CD4-positive, alpha-beta T cell treated with Interleukin-10 for 1 hour (primary cell): ENCODE results near the gene ADGRD2.

Experiments used
- DNase-seq: peaks from one replicate; pipeline ENCODE4 v3.0.0-alpha.2; 2020

Gene ADGRD2

DNA sequence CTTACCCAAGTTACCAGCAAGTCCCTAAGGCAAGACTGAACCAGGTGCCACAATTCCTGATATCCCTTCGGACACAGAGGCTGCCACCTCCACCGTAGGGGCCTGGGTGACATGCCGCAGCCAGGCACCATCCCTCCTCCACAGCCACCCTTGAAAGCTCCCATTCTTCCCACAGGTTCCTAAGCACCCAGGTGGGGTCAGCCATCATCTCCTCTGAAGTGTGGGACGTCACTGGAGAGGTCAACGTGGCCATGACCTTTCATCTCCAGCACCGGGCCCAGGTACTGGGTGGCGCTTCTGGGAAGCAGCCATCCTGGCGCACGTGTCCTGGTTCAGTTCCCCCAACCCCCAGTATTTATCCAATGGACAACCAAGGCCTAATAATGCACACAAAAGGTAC is 8.2 kb downstream of the ADGRD2 start:
- no peak for DNase-seq

DNA sequence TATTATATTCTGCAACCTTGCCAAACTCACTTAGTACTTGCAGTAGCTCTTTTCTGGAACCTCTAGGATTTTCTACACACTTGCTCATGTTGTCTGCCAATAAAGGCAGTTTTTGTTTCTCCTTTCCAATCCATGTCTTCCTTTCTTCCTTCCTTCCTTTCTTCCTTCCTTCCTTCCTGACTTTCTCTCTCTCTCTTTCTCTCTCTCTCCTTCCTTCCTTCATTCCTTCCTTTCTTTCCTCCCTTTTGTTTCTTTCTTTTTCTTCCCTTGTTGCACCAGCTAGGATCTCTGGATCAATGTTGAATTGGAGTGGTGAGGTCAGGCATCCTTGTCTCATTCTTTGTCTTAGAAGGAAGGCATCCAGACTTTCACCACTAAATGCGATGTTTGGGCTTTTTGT is 12.5 kb downstream of the ADGRD2 start:
- DNase-seq = no peak

DNA sequence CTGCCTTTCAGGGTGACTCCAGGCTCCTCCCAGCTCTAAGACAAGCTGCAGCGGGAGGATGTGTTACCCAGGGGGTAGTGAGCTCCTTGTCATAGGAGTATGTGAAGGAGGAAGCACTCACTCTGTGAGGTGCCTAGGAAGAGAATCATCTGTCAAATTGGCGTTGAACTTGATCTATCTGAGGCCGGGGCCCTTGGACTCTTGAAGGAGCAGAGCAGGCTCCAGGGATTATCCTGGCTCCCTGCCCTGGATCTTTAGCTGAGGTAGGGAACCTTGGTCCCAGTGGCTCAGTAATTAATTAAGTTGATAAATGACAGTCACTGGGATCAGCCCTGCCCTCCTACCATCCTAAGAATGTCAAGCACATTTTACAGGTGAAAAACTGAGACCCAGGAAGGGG is 15.5 kb downstream of the ADGRD2 start:
- DNase-seq = no peak

DNA sequence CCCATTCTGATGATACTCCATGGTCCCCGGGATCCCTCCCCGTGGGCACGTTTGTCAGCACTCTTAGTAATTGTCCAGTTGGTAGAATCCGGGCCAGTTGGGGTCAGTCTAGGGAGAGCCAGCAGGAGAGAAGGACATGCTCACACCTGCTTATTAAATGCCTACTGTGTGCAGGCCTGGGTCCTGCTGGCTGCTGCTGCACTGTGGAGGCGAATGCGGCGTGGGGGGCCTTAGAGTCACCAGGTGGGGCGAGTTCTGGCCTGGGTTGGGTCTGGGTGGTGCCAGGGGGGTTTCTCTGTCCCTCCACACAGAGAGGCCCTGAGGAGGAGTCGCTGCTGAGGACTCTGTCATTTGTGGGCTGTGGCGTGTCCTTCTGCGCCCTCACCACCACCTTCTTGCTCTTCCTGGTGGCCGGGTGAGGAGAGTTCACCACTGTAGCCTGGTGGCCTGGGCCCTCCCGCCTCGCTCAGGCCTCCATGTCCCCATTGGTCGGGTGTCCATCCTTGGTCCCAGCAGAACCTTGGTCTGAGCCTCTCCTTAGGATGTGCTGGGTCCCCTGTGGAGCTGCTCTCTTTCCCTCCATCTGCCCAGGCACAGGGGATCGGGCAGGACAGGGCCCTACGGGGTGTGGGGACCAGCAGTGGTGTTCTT is 17.3 kb downstream of the ADGRD2 start:
- no peak for DNase-seq

DNA sequence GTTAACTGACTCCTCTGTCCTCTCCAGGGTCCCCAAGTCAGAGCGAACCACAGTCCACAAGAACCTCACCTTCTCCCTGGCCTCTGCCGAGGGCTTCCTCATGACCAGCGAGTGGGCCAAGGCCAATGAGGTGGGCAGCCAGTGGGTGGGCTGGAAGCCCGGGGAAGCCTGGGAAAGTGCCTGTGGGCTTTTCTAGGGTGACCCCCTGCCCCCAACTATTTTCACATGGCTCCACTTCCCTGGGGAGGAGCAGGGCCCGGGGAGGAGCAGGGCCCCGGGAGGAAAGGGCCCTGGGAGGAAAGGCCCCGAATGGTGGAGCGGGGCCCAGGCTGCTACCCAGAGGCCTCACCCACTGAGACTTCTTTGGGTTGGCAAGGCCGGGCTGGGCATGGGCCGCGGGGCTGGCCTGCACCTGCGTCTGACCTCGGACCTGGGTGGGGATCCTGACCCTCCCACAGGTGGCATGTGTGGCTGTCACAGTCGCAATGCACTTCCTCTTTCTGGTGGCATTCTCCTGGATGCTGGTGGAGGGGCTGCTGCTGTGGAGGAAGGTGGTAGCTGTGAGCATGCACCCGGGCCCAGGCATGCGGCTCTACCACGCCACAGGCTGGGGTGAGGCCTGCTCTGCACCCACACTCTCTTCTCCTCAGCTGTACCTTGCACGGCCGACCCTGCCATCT is 17.9 kb downstream of the ADGRD2 start:
- DNase-seq = no peak

DNA sequence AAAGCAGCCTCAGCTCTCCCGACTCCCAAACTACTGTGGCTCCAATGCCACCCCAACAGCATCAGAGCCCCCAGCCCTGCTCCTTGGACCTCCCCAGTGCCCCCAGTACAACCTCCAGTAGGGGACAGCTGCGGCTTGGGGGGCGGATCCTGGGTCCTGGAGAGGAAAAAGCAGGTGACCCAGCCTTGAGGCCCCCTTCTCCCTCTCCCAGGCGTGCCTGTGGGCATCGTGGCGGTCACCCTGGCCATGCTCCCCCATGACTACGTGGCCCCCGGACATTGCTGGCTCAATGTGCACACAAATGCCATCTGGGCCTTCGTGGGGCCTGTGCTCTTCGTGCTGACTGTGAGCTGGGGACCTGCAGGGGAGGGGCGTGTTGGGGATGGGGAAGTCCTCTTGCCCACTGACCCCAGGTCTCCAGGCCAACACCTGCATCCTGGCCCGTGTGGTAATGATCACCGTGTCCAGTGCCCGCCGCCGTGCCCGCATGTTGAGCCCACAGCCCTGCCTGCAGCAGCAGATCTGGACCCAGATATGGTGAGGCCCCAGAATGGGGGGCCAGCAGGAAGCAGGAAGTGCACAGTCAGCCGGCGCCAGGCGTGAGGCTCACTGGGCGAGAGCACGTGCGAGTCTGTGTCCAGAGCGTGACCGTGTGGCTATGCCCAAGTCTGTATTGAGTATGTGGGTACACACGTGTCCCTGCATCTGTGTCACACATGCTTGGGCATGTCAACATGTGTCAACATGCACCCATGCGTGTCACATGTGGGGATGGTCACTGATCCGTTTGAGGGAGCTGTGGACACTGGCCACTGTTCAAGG is 19.0 kb downstream of the ADGRD2 start:
- no peak for DNase-seq

DNA sequence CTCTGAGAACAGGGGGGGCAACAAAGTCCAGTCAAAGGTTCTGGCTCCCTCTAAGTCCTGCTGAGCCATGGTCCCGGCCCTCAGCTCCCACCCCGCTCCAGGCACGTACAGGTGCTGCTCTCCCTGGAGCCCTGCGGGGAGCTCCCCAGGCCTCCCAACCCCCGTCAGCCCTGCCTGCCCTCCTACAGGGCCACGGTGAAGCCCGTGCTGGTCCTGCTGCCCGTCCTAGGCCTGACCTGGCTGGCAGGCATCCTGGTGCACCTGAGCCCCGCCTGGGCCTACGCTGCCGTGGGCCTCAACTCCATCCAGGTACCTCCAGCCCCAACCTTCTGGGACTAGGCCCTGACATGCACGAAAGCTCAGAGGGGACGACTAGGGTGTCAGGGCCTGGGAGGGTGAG is 20.1 kb downstream of the ADGRD2 start:
- DNase-seq = no peak

DNA sequence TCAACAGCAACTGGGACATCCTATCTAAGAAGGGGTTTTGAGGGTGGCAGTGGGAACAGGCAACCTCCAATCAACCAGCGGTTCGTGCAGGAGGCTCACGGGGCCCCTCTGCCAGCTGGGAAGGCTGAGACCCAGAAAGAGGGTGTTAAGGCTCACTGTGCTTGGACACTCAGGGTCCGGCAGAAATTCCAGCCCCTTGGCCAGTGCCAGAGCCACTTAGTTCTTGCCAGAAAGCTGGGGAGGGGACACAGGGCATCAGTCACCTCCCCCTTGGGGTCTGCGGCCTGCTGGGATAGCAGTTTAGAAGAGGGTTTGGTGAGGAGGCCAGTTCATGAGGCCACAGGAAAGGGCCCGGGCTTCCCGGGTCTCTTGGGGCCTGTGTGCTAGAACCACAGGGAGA is 20.5 kb downstream of the ADGRD2 start:
- DNase-seq = no peak

DNA sequence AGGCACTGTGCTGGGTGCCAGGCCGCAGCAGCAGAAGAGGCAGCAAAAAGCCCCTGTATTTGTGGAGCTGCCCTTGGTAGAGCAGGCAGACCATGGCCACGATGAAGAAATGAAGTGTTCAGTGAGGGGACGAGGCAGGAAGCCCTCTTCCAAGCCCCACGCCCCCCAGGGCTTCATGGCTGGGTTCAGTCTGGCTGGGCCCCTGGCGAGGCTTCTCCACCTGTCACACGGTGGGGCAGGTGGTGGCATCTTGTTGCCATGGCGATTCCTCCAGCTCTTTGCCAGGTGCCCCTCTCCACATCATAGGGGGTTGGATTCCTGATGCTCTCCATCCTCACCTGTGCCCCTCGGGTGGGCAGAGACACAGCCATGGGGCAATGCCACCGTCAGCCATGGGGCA is 21.5 kb downstream of the ADGRD2 start:
- DNase-seq = no peak

DNA sequence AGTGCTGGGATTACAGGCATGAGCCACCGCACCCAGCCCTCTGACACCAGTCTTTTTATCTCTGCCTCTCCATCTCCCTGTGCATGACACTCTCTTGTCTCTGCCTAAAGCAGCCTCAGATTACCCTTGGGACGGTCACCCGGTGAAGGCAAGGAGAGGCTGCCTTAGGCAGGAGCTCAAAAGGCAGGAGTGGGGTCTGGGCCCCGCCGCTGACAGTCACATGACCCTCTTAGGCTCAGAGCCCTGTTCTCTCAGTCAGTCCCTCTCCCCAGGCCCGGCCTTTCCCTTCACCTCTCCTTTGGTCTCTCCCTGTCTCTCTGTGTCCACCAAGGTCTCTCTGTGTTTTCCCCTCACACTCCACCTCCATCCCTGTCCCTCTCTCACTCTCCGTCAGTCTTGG is 22.5 kb downstream of the ADGRD2 start:
- no peak for DNase-seq

DNA sequence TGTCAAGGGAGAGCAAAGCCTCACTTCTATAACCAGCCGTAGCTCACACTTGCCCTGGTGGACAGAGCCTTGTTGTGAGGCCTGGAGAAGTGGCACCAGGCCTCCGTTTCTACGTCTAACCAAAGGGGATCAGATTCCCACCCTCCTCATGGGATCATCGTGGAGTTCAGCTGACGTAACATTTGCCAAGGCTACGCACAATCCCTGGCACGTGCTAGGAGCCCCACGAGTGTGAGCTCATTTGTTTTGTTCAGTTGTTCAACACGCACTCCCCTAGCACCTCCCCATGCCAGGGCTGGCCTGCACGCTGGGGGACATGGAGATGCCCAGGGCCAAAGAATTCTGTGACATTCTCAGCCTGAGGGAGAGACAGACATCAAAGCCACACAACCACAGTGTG is 23.1 kb downstream of the ADGRD2 start:
- no peak for DNase-seq

DNA sequence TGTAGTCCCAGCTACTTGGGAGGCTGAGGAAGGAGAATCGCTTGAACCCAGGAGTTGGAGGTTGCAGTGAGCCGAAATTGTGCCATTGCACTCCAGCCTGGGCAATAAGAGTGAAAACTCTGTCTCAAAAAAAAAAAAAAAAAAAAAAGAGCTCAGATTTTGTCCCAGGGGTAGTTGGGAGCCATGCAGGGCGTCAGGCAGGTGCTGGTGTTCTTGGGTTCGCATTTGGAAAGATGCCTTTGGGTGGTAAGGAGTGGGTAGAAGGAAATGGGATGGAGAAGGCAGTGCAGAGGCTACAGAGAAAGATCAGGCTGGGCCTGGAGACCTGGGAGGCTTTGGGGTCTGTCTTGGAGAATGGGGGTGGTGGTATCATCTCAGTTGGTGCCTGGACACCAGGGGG is 23.9 kb downstream of the ADGRD2 start:
- DNase-seq = no peak

DNA sequence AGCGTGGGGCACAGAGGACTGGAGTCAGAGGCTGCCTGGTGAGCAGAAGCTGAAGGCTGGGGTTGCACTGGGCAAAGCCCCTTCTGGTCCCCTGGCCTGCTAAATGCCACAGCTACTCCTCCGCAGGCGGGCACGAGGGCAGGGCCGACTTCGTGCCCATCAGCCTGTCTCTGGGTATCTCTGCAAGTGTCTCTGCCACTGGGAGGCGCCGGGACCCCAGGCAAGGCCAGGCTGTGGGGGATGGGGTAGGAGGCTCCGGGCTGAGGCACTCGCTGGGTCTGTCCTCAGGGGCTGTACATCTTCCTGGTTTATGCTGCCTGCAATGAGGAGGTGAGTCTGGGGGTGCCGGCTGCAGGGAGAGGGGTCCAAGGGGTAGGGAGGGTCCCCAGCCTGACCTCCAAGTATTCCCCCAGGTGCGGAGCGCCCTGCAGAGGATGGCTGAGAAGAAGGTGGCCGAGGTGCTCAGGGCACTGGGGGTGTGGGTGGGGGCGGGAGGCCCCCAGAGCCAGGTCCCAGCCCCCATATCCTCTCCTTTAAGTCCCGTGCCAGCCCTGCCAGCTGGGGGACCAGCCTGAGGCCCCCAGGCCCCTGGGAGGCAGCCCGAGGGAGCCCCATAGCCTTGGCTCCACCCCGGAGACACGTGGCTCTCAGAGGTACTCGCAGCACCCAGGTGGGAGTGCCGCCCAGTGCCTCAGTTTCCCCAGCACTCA is 25.1 kb downstream of the ADGRD2 start:
- no peak for DNase-seq

DNA sequence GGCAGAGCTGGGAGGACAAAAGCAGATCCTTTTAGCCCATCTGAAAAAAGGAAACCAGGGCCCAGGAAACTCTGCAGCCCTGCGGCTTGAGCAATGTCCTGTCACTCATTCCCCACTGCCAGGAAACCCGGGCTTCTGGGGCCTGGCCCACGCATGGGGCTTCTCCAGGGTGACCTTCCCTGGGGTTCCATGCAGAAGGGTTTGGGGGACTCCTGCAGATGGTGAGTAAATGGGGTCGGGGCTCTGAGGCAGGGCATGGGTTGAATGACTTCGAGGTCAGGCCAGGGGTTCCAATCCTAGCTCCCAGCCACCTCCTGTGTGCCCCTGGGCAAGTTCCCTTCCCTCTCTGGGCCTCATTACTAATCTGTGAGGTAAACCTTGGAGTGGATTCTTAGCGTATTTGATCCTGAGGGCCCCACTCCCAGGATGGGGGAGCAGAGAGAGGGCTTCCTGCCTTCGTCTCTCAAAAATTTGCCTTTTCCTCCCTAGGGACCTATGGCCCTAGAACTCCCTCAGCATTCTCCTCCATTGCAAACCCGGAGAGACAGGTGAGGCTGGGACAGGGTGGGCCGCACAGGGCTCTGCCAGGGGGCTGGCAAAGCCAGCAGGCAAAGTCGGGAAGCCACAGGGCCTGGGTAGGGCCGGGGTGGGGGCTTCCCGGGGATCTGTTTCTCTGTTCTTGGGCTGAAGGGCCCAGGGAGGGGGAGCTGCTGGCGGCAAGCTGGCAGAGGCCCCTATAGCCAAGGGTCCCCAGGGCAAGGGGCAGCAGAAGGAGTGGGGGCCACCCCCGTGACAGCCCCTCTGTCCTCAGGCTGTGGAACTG is 25.8 kb downstream of the ADGRD2 start:
- no peak for DNase-seq

DNA sequence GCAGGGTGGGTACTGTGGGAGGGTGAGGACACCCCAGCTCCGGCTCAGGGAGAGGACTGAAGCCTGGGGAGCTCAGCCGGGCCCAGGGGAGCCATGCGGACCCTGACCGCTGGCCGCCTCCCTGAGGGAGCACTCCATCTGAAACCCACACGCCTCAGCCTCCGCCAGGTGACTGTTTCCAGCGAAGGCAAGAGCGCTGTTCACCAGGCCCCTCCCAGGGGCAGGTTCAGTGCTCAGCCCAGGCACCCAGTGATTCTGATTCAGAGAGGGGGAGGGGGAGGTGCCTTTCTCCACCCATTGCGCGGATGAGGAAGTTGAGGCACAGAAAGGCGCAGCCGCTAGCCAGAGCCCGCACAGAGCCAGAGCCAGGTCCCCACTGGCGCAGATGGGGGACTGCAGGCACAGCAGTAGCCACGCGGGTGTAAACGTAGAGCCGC is 27.0 kb downstream of the ADGRD2 start:
- DNase-seq = no peak

DNA sequence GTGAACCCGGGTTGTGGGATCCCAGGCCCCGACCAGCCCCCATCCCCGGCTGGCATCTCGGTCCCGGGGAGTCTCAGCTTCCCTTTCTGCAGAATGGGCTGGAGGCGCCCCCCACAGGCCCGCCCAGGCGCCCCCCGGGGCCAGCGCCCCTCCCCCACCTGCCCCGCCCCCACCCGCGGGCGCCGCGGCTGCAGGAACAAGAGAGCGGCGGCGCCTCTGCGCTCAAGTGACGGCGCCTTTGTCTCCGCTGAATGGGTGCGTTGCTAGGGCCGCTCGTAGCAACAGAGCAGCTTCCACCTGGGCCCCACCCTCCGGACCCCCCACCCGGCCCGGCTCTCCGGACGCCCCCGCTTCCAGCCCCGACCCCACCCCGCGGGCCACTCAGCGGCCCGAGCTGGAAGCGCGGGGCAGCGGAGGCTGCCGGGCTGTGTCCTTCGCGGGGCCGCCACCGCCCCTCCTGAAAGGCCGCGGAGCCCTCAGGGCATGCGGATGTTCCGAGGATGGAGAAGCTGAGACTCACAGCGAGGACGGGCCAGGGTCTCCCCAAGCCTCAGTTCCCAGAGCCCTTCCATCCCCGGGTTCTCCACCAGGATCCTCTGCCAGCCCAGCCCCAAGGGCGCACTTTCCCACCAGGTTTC is 27.5 kb downstream of the ADGRD2 start:
- no peak for DNase-seq

DNA sequence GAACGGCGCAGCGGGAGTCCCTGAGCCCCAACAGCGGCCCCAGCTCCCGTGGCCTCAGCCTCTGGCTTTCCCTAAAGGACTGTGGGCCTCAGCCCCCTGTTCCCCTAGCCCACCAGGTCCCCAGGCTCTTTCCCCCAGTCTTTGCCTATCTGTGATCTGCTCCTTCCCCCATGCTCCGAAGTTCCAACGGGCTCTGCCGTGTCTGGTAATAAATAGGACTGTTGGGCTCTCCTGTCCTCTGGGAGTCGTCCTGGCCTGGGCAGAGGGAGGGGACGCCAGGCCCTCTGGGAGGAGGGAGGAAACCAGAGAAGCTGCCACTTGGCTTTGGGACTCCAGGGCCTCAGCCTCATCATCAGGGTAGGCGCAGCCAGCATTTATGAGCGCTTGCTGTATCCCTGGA is 28.1 kb downstream of the ADGRD2 start:
- DNase-seq = no peak

DNA sequence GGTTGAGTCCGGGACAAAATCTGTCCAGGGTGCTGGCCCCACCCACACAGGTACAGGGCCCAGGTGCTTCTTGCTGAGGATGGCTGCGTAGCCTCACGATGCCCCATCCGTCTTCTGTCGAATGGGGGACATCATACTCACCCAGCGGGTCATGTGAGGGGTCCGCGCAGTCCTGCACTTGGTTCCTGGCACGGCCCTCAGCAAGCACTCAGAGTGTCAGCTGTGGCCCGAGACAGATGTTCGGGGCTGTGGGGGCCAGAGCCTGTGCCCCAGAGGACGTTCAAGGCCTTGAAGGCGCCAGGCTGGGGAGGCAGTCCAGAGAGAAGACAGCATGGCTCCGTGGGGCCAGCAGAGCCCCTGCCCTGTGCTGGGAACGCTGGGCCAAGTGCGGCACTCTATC is 29.1 kb downstream of the ADGRD2 start:
- DNase-seq = no peak

DNA sequence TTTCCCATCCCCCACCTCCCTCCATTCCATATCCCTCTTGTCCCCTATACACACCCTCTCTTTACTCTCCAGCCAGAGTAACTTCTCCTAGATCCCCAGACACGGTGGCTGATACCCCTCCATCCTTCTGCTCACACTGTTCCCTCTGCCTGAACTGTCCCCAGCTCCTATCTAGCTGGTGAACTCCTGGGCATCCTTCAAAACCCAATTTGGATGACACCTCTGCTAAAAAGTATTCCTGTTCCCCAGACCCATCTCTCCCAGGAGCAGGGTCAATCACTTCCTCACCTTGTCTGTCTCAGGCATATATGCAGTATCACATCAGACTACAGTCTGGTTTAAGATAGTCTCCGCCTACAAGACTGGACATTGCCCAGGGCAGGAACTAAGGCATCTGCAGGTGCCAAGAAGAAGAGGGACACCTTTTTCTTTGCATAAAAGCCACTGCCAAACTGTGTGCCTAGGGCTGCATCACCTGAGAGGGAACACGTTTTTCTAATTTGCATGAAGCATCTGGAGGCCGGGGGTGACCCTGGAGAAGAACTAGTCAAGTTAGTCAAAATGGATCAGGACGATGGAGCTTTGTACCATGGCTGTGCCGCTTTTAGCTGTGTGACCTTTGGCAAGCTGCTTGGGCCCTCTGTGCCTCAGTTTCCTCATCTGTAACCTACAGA is 29.8 kb downstream of the ADGRD2 start:
- DNase-seq = no peak

DNA sequence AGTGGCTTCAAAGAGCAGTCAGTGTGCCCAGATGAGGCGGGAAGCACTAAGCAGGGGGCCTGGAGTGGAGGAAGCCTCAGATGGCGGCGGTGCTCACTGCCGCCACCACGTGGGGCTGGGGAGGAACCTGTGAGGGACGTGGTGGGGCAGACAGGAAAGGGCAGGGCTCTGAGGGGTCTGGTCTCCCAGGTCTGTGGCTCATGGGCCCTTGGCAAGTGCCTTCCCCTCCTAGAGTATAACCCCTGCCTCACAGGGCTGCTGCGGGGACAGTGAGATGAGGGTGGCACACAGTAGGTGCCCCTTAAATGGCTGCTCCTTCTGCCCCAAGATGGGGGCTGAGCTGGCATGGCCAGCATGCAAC is 30.4 kb downstream of the ADGRD2 start:
- DNase-seq = no peak

DNA sequence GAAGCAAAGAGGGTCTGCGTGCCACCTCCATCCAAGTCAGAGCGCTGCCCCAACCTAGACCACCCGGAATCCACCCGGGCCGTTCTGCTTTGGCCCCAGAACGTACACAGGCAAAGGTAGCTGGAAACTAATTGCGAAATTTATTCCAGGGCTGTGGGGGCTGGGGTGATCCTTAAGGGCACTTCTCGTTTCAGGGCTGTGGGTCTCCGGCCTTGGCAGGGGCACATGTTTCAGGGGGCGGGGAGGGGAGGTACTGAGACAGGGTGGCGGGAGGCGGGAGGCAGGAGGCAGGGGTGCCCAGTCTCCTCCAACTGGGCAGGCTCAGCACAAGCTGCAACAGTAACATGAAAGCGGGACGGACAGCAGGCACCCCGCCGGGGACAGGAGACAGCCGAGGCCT is 30.9 kb downstream of the ADGRD2 start:
- no peak for DNase-seq
